Common myeloid progenitor, CD34-positive (primary cell): ENCODE data around the gene DYNLT4.

Experiments
- CTCF ChIA-PET: fragments of 350-600 bp; sonication (Branson Sonifier 250); formaldehyde crosslinking; loops from one replicate; lab custom pipeline; 2021; ENCODE audit warnings: antibody characterized with exemption; lab: Charles Lee
- POLR2A ChIA-PET: fragments of 350-600 bp; sonication (Branson Sonifier 250); formaldehyde crosslinking; loops from one replicate; lab custom pipeline; 2021; ENCODE audit warnings: antibody characterized with exemption; lab: Charles Lee
- DNase-seq, 3 donors: peaks; one replicate each; pipeline versions ENCODE4 v3.0.0 to v3.0.0-alpha.2; 2013
- H3K27ac ChIP-seq, 2 experiments: 1 replicate in 1 of 2; 2 replicates in 1 of 2; pipeline ENCODE4 v1.7.0; 2013; ENCODE audit warnings: inconsistent platforms in 2 of 2, low read length in 2 of 2, mild to moderate bottlenecking in 2 of 2, low read depth in 1 of 2, moderate library complexity in 1 of 2; ENCODE audit not compliant: severe bottlenecking in 2 of 2, insufficient read depth in 1 of 2, poor library complexity in 1 of 2
- H3K27me3 ChIP-seq, 5 experiments: replicated peaks in 2 of 5; 1 replicate in 3 of 5; 2 replicates in 2 of 5; pipeline versions ENCODE4 v1.6.1 to v1.7.0; 2013; ENCODE audit warnings: low read length in 4 of 5, mild to moderate bottlenecking in 2 of 5, moderate library complexity in 2 of 5, inconsistent platforms in 1 of 5; ENCODE audit not compliant: insufficient read depth in 5 of 5, control insufficient read depth in 4 of 5
- H3K36me3 ChIP-seq, 4 experiments: 1 replicate in 2 of 4; 2 replicates in 2 of 4; pipeline versions ENCODE4 v1.6.1 to v1.7.0; 2013; ENCODE audit warnings: low read length in 3 of 4, control low read depth in 1 of 4, mild to moderate bottlenecking in 1 of 4; ENCODE audit not compliant: control insufficient read depth in 4 of 4, insufficient read depth in 4 of 4
- H3K4me1 ChIP-seq, 4 experiments: 1 replicate in 3 of 4; 2 replicates in 1 of 4; pipeline versions ENCODE4 v1.6.1 to v1.7.1; 2013; ENCODE audit warnings: low read length in 3 of 4, mild to moderate bottlenecking in 3 of 4, control low read depth in 1 of 4, inconsistent platforms in 1 of 4, moderate library complexity in 1 of 4; ENCODE audit not compliant: control insufficient read depth in 4 of 4, insufficient read depth in 4 of 4; ENCODE audit errors: control extremely low read depth in 1 of 4
- H3K4me3 ChIP-seq, 7 experiments: 1 replicate in 4 of 7; 2 replicates in 3 of 7; pipeline versions ENCODE4 v1.5.1 to v1.7.0; 2013; ENCODE audit warnings: mild to moderate bottlenecking in 7 of 7, low read length in 6 of 7, moderate library complexity in 6 of 7, inconsistent platforms in 2 of 7, low read depth in 2 of 7, control low read depth in 1 of 7; ENCODE audit not compliant: insufficient read depth in 4 of 7, control insufficient read depth in 1 of 7; ENCODE audit errors: extremely low read depth in 1 of 7
- H3K9me3 ChIP-seq, 5 experiments: 1 replicate in 4 of 5; 2 replicates in 1 of 5; pipeline versions ENCODE4 v1.6.1 to v1.7.1; 2013; ENCODE audit warnings: low read length in 4 of 5, mild to moderate bottlenecking in 2 of 5, inconsistent platforms in 1 of 5, low read depth in 1 of 5, moderate library complexity in 1 of 5; ENCODE audit not compliant: control insufficient read depth in 4 of 5, insufficient read depth in 2 of 5; ENCODE audit errors: control extremely low read depth in 1 of 5
- whole genome bisulfite sequencing: methylation state at CpG from one replicate; pipeline ENCODE4 v1.1.5; 2013; ENCODE audit not compliant: insufficient coverage; 5-methylcytosine and 5-hydroxymethylcytosine counted together

The DYNLT4 gene

DNA sequence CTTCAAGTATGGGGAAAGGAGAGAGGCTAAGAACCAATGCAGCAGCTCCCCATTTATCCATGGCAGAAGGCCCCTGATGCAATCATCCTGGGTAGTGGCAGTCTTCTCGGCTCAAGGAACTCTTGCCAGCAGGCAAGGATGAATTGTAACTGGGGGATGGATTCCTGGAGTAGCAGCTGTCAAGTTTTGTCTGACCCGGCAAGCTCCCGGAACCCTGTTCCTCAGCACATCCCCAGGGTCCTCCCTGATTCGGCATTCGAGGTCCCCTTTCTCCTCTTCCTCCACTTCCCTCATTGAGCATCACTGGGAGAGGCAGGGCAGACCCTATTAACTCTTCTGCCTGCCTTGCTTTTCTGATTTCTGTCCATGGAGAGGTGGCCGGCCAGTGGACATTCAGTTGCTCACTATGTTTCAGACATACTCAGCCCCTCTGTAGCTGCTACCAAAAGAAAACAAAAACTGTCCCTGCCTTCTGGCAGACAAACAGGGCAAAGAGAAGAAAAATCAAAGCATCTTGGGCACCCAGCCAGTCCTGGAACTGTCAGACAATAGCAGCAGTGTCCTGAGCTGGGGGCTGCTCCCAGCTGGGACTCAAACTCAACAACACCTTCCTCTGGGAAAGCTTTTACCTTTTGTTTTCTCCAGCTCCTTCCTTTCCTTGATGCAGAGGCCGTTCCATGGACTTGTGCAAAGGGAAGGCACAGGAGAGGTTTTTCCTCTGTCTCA lies 41.5 kb upstream of the DYNLT4 start:
- H3K36me3 ChIP-seq = peaks cover 2 to 13% (median 8%) of the 10 kb centered on the region in 4 experiments
- CTCF ChIA-PET = interaction anchor here (1.1 to 2.3 kb wide), 4 partner anchors 8 to 16 kb away, joined by 3 to 10 read pairs (median 3); no protein-coding TSS in a partner anchor
- H3K9me3 ChIP-seq = no peaks in the 10 kb centered on the region
- H3K27me3 ChIP-seq = no peaks in the 10 kb centered on the region
- DNase-seq = no peak
- POLR2A ChIA-PET = no interaction called here
- no peaks in the 10 kb centered on the region for H3K4me1 ChIP-seq
- WGBS = 97% methylated on average over 6 of the region's 7 CpGs
- H3K27ac ChIP-seq = no peak overlapping the region
- no peak overlapping the region for H3K4me3 ChIP-seq

DNA sequence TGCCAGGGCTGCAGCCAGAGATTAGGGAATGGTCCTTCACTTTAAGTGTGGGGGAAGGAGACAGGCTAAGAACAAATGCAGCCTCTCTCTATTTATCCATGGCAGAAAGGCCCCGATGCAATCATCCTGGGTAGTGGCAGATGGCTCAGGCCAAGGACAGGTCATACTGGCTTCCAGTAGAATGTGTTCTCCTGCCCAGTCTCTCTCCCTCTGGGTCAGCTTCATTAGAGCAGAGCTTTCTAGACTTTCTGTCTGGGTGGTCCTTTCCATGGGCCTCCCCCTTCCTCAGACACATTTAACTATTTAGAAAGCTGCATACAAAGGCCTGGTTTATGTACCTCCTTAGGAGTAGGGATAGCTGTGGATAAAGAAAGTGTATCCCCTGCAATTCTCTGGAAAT lies 40.7 kb upstream of the DYNLT4 start:
- no peaks in the 10 kb centered on the region for H3K9me3 ChIP-seq
- 100% methylated on average over 1 of the region's 1 CpG for WGBS
- no peak for DNase-seq
- H3K27ac ChIP-seq = no peak overlapping the region
- H3K4me3 ChIP-seq = no peak overlapping the region
- ChIA-PET CTCF (interaction anchor here (1.1 to 2.3 kb wide), 3 partner anchors 11 to 15 kb away, joined by 3 to 10 read pairs (median 3); no protein-coding TSS in a partner anchor), POLR2A (no interaction called here)
- peaks cover 0 to 5% (median 2%) of the 10 kb centered on the region in 4 experiments for H3K4me1 ChIP-seq
- H3K36me3 ChIP-seq = peaks cover 0 to 12% (median 8%) of the 10 kb centered on the region in 4 experiments
- no peaks in the 10 kb centered on the region for H3K27me3 ChIP-seq

DNA sequence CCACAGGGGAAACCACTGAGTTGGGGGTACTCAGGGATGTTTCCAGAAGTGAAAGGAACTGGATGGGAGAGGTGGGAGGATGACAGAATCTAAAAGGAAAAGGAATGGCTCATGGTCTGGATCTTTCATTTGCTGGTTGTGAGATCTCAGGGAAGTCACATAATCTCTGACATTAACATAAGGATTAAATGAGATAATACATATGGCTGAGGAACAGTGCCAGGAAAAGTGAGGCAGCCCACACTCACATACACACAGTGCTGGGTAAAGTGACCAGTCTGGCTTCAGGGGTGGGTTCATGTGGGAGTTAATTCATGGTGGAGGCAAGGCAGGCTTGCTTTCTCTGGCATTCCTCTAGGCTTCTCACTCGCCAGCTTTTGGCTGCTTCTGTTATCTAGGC lies 39.8 kb upstream of the DYNLT4 start:
- peaks cover 0 to 10% (median 8%) of the 10 kb centered on the region in 4 experiments for H3K4me1 ChIP-seq
- POLR2A ChIA-PET = no interaction called here
- 100% methylated on average over 1 of the region's 1 CpG for WGBS

DNA sequence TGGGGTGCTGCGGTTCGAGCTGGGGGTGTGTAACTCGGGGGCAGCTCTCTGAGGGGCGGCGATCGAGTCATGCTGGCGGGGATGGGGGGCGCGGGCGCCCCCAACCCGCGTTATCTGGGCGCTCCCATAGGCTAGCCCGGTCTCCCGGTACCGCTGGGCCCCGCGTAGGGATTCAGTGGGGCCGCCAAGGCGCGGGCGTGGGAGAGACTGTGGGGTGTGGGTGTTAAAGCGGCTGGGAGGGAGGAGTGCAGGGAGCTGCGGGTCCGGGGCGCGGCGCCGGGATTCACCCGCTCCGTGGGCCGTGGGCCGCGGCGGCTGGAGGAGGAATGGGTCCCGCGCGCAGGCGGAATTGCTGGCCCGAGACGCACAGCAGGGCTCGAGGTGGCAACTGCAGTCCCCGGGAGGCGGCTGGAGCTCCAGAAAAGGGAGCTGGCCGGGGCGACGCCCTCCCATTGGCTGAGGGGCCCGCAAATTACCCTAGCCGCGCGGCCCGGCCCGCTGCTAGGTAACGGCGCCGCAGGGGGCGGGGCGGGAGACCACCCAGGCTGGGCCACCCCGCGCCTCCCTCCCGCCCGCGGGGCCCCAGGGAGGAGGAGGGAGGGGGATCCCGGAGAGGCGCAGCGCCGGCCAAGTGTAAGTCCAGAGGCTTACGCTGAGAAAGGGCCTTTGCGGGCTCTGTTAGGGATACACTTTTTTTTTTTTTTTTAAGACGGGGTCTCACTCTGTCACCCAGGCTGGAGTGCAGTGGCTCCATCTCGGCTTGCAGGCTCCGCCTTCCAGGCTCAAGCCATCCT lies 35.9 kb upstream of the DYNLT4 start, which contains the start of gene PTCH2:
Gene PTCH2, minus strand, starts transcription at position 392 of the 794 bp plus-strand sequence. Its CDS starts 321 bp downstream, at position 71.
- Histone ChIP-seq H3K36me3 (no peaks in the 10 kb centered on the region), H3K27ac (no peak within 1 kb of the TSS), H3K9me3 (no peaks in the 10 kb centered on the region), H3K4me3 (peak within 1 kb of the TSS; percentile 22 to 78 (median 66)), H3K4me1 (peaks cover 0 to 10% (median 8%) of the 10 kb centered on the region in 4 experiments), H3K27me3 (no peaks in the 10 kb centered on the region)
- DNase-seq = peak; percentile 67 to 85 (median 82)
- ChIA-PET POLR2A (interaction anchor here (0.5 to 0.8 kb wide), 4 partner anchors 23 to 1262 kb away, joined by 3 read pairs; no protein-coding TSS in a partner anchor), CTCF (interaction anchor here (0.8 to 1.9 kb wide), 5 partner anchors 9 to 55 kb away, joined by 3 to 5 read pairs (median 4); partner anchors contain the start of genes BEST4 and PLK3)
- WGBS = 1% methylated on average over 58 of the region's 72 CpGs

More for the DNA sequence above, 39.8 kb upstream of the DYNLT4 start:
- no peaks in the 10 kb centered on the region for H3K27me3 ChIP-seq
- no peak overlapping the region for H3K27ac ChIP-seq
- H3K4me3 ChIP-seq = no peak overlapping the region
- CTCF ChIA-PET = interaction anchor here (1.1 kb wide), 1 partner anchor 32 kb away, joined by 4 read pairs; no protein-coding TSS in a partner anchor
- H3K9me3 ChIP-seq = no peaks in the 10 kb centered on the region
- no peak for DNase-seq
- H3K36me3 ChIP-seq = peaks cover 0 to 11% (median 7%) of the 10 kb centered on the region in 4 experiments

DNA sequence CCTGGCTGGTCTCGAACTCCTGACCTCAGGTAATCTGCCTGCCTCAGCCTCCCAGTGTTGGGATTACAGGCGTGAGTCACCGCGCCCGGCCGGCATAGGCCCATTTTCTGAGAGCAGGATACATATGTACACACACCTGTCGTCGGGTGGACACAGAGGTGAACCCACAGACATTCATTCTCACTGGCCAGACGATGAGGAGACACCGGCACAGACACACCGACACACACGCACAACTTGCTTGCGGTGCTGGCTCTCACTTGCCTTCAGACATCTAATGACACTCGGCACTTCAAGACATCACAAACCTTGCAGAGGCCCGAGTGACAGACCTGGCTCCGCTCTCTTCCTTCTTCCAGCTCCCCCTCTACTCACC lies 35.3 kb upstream of the DYNLT4 start:
- Histone ChIP-seq H3K27me3 (no peaks in the 10 kb centered on the region), H3K36me3 (no peaks in the 10 kb centered on the region), H3K4me1 (peaks cover 0 to 10% (median 8%) of the 10 kb centered on the region in 4 experiments), H3K27ac (no peak overlapping the region), H3K4me3 (peak overlapping the region; percentile 22 to 78 (median 66)), H3K9me3 (no peaks in the 10 kb centered on the region)
- 87% methylated on average over 13 of the region's 16 CpGs for WGBS
- POLR2A ChIA-PET = interaction anchor here (0.5 to 0.8 kb wide), 4 partner anchors 23 to 1263 kb away, joined by 3 read pairs; no protein-coding TSS in a partner anchor
- no peak for DNase-seq
- CTCF ChIA-PET = interaction anchor here (0.8 to 1.9 kb wide), 5 partner anchors 8 to 55 kb away, joined by 3 to 5 read pairs (median 4); partner anchors contain the start of genes BEST4 and PLK3

DNA sequence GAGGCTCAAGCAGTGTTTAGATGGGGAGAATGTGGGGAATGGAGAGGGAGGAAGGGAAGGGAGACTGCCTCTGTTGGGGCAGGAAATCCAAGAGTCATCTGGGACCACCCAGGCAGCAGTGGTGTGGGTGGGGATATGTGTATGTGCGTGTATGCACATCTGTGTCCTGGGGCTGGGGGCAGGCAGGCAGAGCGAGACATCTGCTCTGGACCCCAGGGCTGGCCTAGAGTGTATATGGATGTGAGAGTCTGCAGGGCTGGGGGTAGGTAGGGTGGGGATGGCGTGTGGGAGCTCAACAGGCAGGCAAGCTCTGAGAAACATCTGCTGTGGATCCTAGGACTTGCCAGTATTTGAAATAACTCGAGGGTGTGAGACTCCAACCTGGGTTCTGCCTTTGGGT lies 32.4 kb upstream of the DYNLT4 start:
- H3K27me3 ChIP-seq = no peaks in the 10 kb centered on the region
- POLR2A ChIA-PET = no interaction called here
- whole genome bisulfite sequencing = 98% methylated on average over 4 of the region's 4 CpGs

More for the DNA sequence above, 32.4 kb upstream of the DYNLT4 start:
- CTCF ChIA-PET = no interaction called here
- Histone ChIP-seq H3K9me3 (no peaks in the 10 kb centered on the region), H3K4me1 (peaks cover 0 to 26% (median 24%) of the 10 kb centered on the region in 4 experiments), H3K27ac (no peak overlapping the region), H3K36me3 (no peaks in the 10 kb centered on the region), H3K4me3 (no peak overlapping the region)
- DNase-seq = no peak
